Measurements from ENCODE around the gene TNP2.

The TNP2 gene

GRCh38 chr16:11268921-11269375 is at the start of gene TNP2:
TSS of gene TNP2 (minus strand) at chr16:11269325. CDS start at chr16:11269262, 63 bp downstream.
- no peak for DNase-seq (ENCODE audit: low spot score)

- DNase-seq (ENCODE audit: low spot score), result no peak
Observed at GRCh38 chr16:11318817-11319216, 49.7 kb upstream of the TNP2 start.

GRCh38 chr16:11316331-11317015 is 47.3 kb upstream of the TNP2 start:
- no peak for DNase-seq (ENCODE audit: low spot score)

- DNase-seq (ENCODE audit: low spot score), result no peak
Observed at GRCh38 chr16:11315510-11315909, 46.4 kb upstream of the TNP2 start.

- DNase-seq (ENCODE audit: low spot score), result no peak
Observed at GRCh38 chr16:11314309-11314894, 45.3 kb upstream of the TNP2 start.

- DNase-seq (ENCODE audit: low spot score), result no peak
Observed at GRCh38 chr16:11313493-11314308, 44.6 kb upstream of the TNP2 start.

GRCh38 chr16:11312718-11313492 is 43.8 kb upstream of the TNP2 start:
- DNase-seq (ENCODE audit: low spot score), result peak; percentile 24

GRCh38 chr16:11310997-11311561 is 42.0 kb upstream of the TNP2 start:
- DNase-seq (ENCODE audit: low spot score), result peak; percentile 73

GRCh38 chr16:11310634-11310977 is 41.5 kb upstream of the TNP2 start:
- DNase-seq (ENCODE audit: low spot score), result no peak

GRCh38 chr16:11309895-11310633 is 40.9 kb upstream of the TNP2 start:
- peak; percentile 79 for DNase-seq (ENCODE audit: low spot score)

GRCh38 chr16:11308493-11309283 is 39.6 kb upstream of the TNP2 start:
- peak; percentile 76 for DNase-seq (ENCODE audit: low spot score)

- no peak for DNase-seq (ENCODE audit: low spot score)
Observed at GRCh38 chr16:11307639-11308492, 38.7 kb upstream of the TNP2 start.

- DNase-seq (ENCODE audit: low spot score), result no peak
Observed at GRCh38 chr16:11306997-11307638, 38.0 kb upstream of the TNP2 start.

- DNase-seq (ENCODE audit: low spot score), result no peak
Observed at GRCh38 chr16:11306381-11306780, 37.3 kb upstream of the TNP2 start.

- DNase-seq (ENCODE audit: low spot score), result no peak
Observed at GRCh38 chr16:11303405-11304138, 34.4 kb upstream of the TNP2 start.

GRCh38 chr16:11302977-11303376 is 33.9 kb upstream of the TNP2 start:
- no peak for DNase-seq (ENCODE audit: low spot score)

GRCh38 chr16:11301645-11302501 is 32.7 kb upstream of the TNP2 start:
- no peak for DNase-seq (ENCODE audit: low spot score)
